Measurements from ENCODE around the gene TNFSF13. TPM values are rescaled to one million over a fixed set of nuclear protein-coding genes. Genes with fewer than 3 reads are reported as not detected.

The TNFSF13 gene
- 0.69 and 0.81 TPM in 2 replicates for total RNA-seq

GRCh38 chr17:7558544-7559319 is at the start of gene TNFSF13:
TSS of gene TNFSF13 (plus strand) at chr17:7558750. CDS start at chr17:7559040, 290 bp downstream.

GRCh38 chr17:7548585-7549400 is 9.8 kb upstream of the TNFSF13 start, which contains the start of gene TNFSF12:
TSS of gene TNFSF12 (plus strand) at chr17:7549058. CDS start at chr17:7549154, 96 bp downstream.

GRCh38 chr17:7561589-7562207 is 3.1 kb downstream of the TNFSF13 start, which contains the start of gene SENP3:
TSS of gene SENP3 (plus strand) at chr17:7561919. CDS start at chr17:7563077, 1,158 bp downstream.

GRCh38 chr17:7579001-7579833 is 20.7 kb downstream of the TNFSF13 start, which contains the start of gene CD68:
TSS of gene CD68 (plus strand) at chr17:7579638. CDS start at chr17:7579678, 40 bp downstream.

GRCh38 chr17:7583253-7584109 is 24.9 kb downstream of the TNFSF13 start, which contains the start of gene MPDU1:
TSS of gene MPDU1 (plus strand) at chr17:7583852. CDS start at chr17:7583863, 11 bp downstream.

GRCh38 chr17:7589891-7590691 is 31.5 kb downstream of the TNFSF13 start, which contains the start of gene SOX15:
TSS of gene SOX15 (minus strand) at chr17:7590094. CDS start at chr17:7589676, 418 bp downstream.

Other genes starting within 250 kb of the TNFSF13 start
- gene GPS2, start 243.4 kb upstream of the TNFSF13 start, total RNA-seq = 28.8 and 30.1 TPM in 2 replicates
- gene NEURL4, start 229.4 kb upstream of the TNFSF13 start, total RNA-seq = 10.4 and 31.2 TPM in 2 replicates
- not detected in 2 replicates for gene ACAP1, start 222.2 kb upstream of the TNFSF13 start, total RNA-seq
- gene KCTD11, start 206.6 kb upstream of the TNFSF13 start, total RNA-seq = 1.1 and 2.3 TPM in 2 replicates
- gene TMEM95, start 203.6 kb upstream of the TNFSF13 start, total RNA-seq = not detected in 2 replicates
- 0.49 and 1.6 TPM in 2 replicates for gene TNK1, start 177.7 kb upstream of the TNFSF13 start, total RNA-seq
- gene PLSCR3, start 164.2 kb upstream of the TNFSF13 start, total RNA-seq = 16.7 and 36.8 TPM in 2 replicates
- gene TMEM256, start 154.7 kb upstream of the TNFSF13 start, total RNA-seq = 48.8 and 118 TPM in 2 replicates
- gene NLGN2, start 150.9 kb upstream of the TNFSF13 start, total RNA-seq = 1.3 and 7.6 TPM in 2 replicates
- not detected in 2 replicates for gene SPEM1, start 138.4 kb upstream of the TNFSF13 start, total RNA-seq
- not detected in 2 replicates for gene SPEM2, start 133.1 kb upstream of the TNFSF13 start, total RNA-seq
- not detected in 2 replicates for gene SPEM3, start 129.9 kb upstream of the TNFSF13 start, total RNA-seq
- gene TMEM102, start 123.3 kb upstream of the TNFSF13 start, total RNA-seq = 6.0 and 8.4 TPM in 2 replicates
- gene FGF11, start 119.2 kb upstream of the TNFSF13 start, total RNA-seq = 0.16 and 0.50 TPM in 2 replicates
- 7.6 and 9.4 TPM in 2 replicates for gene CHRNB1, start 113.7 kb upstream of the TNFSF13 start, total RNA-seq
- gene ZBTB4, start 79.1 kb upstream of the TNFSF13 start, total RNA-seq = 6.3 and 14.2 TPM in 2 replicates
- not detected in 2 replicates for gene SLC35G6, start 77.3 kb upstream of the TNFSF13 start, total RNA-seq
- 76.9 and 161 TPM in 2 replicates for gene POLR2A, start 74.4 kb upstream of the TNFSF13 start, total RNA-seq
- gene TNFSF12, start 9.7 kb upstream of the TNFSF13 start, total RNA-seq = 7.8 and 17.1 TPM in 2 replicates
- gene SENP3, start 3.2 kb downstream of the TNFSF13 start, total RNA-seq = 62.7 and 79.3 TPM in 2 replicates
- gene CD68, start 20.9 kb downstream of the TNFSF13 start, total RNA-seq = 0.65 and 1.1 TPM in 2 replicates
- 57.5 and 91.6 TPM in 2 replicates for gene MPDU1, start 25.1 kb downstream of the TNFSF13 start, total RNA-seq
- 0.06 and 0.49 TPM in 2 replicates for gene SOX15, start 31.3 kb downstream of the TNFSF13 start, total RNA-seq
- gene FXR2, start 56.1 kb downstream of the TNFSF13 start, total RNA-seq = 28.2 and 35.0 TPM in 2 replicates
- gene SAT2, start 69.1 kb downstream of the TNFSF13 start, total RNA-seq = 26.4 and 27.4 TPM in 2 replicates
- gene SHBG, start 71.4 kb downstream of the TNFSF13 start, total RNA-seq = 0.38 TPM in 1 of 2 replicates, not detected in the other
- not detected in 2 replicates for gene ATP1B2, start 92.2 kb downstream of the TNFSF13 start, total RNA-seq
- gene TP53, start 128.7 kb downstream of the TNFSF13 start, total RNA-seq = 29.0 and 64.8 TPM in 2 replicates
- 8.0 and 11.8 TPM in 2 replicates for gene WRAP53, start 129.7 kb downstream of the TNFSF13 start, total RNA-seq
- 0.16 and 0.57 TPM in 2 replicates for gene EFNB3, start 146.5 kb downstream of the TNFSF13 start, total RNA-seq
- under 0.01 and 0.49 TPM in 2 replicates for gene DNAH2, start 159.0 kb downstream of the TNFSF13 start, total RNA-seq